Smooth muscle cell of the umbilical artery (primary cell): ENCODE measurements around the gene PGLYRP2. TPM values are rescaled to one million over a fixed set of nuclear protein-coding genes. Genes with fewer than 3 reads are reported as not detected.

ENCODE experiments used
- total RNA-seq: library from RNA; depleted of rRNA; stranded (reverse); fragments of >200 nt; gene quantifications from 2 replicates; pipeline ENCODE4 v1.2.3, GENCODE V29; 2014

PGLYRP2 gene
- not detected in 2 replicates for total RNA-seq

GRCh38 chr19:15479391-15480345 is at the start of gene PGLYRP2:
Gene PGLYRP2 (minus strand): TSS chr19:15479501. CDS start chr19:15479371, 130 bp downstream.

GRCh38 chr19:15508035-15508710 is 28.9 kb upstream of the PGLYRP2 start, which contains the start of gene CYP4F22:
Gene CYP4F22 (plus strand): TSS chr19:15508525. CDS start chr19:15525337, 16,812 bp downstream.

GRCh38 chr19:15464394-15465385 is 14.6 kb downstream of the PGLYRP2 start, which contains the start of gene RASAL3:
Gene RASAL3 (minus strand): TSS chr19:15464544. CDS start chr19:15464358, 186 bp downstream.

GRCh38 chr19:15449620-15450527 is 29.4 kb downstream of the PGLYRP2 start, which contains the start of gene WIZ:
Gene WIZ (minus strand): TSS chr19:15449956. CDS start chr19:15448307, 1,649 bp downstream.

Other genes with a start within 250 kb of the PGLYRP2 start
- 0.09 TPM in 1 of 2 replicates, not detected in the other for gene EPHX3, start 247.1 kb downstream of the PGLYRP2 start, total RNA-seq
- gene BRD4, start 147.0 kb downstream of the PGLYRP2 start, total RNA-seq, result 20.2 and 28.6 TPM in 2 replicates
- 11.6 and 15.8 TPM in 2 replicates for gene AKAP8, start 99.7 kb downstream of the PGLYRP2 start, total RNA-seq
- gene AKAP8L, start 60.5 kb downstream of the PGLYRP2 start, total RNA-seq, result 63.5 and 65.0 TPM in 2 replicates
- 7.1 and 18.7 TPM in 2 replicates for gene WIZ, start 29.5 kb downstream of the PGLYRP2 start, total RNA-seq
- under 0.01 TPM in 1 of 2 replicates, not detected in the other for gene RASAL3, start 15.0 kb downstream of the PGLYRP2 start, total RNA-seq
- not detected in 2 replicates for gene CYP4F22, start 29.0 kb upstream of the PGLYRP2 start, total RNA-seq
- not detected in 2 replicates for gene CYP4F8, start 135.7 kb upstream of the PGLYRP2 start, total RNA-seq
- not detected in 2 replicates for gene CYP4F3, start 161.4 kb upstream of the PGLYRP2 start, total RNA-seq
- gene CYP4F12, start 193.6 kb upstream of the PGLYRP2 start, total RNA-seq, result not detected in 2 replicates
- gene OR10H2, start 248.5 kb upstream of the PGLYRP2 start, total RNA-seq, result not detected in 2 replicates